22Rv1 (cell line): Measurements from ENCODE around the gene ZNF177.

Source experiments
- ZFX ChIP-seq: fragments of 450-650 bp; IDR thresholded peaks from 2 replicates; pipeline ENCODE4 v1.6.1; 2017; ENCODE audit warnings: antibody characterized with exemption, borderline replicate concordance
- TF ChIP-seq, protein P1 (sequence below): fragments of 450-650 bp; IDR thresholded peaks from 2 replicates; pipeline ENCODE4 v1.5.1; 2017; ENCODE audit warnings: mild to moderate bottlenecking

- TF ChIP-seq, protein P1, sequence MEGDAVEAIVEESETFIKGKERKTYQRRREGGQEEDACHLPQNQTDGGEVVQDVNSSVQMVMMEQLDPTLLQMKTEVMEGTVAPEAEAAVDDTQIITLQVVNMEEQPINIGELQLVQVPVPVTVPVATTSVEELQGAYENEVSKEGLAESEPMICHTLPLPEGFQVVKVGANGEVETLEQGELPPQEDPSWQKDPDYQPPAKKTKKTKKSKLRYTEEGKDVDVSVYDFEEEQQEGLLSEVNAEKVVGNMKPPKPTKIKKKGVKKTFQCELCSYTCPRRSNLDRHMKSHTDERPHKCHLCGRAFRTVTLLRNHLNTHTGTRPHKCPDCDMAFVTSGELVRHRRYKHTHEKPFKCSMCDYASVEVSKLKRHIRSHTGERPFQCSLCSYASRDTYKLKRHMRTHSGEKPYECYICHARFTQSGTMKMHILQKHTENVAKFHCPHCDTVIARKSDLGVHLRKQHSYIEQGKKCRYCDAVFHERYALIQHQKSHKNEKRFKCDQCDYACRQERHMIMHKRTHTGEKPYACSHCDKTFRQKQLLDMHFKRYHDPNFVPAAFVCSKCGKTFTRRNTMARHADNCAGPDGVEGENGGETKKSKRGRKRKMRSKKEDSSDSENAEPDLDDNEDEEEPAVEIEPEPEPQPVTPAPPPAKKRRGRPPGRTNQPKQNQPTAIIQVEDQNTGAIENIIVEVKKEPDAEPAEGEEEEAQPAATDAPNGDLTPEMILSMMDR, result peak; percentile 21; the same call in 1 of the 2 replicates
- no peak for TF ChIP-seq ZFX
Observed at GRCh38 chr19:9323919-9324583, 38.8 kb upstream of the ZNF177 start, which contains the start of gene ZNF559.
